SU-DHL-6 (cell line): Measurements from ENCODE around the gene BHMT.

Experiments
- CTCF ChIP-seq: fragments of 200-600 bp; sonication (generic); IDR thresholded peaks from one replicate; pipeline ENCODE4 v1.5.1; 2017; ENCODE audit warnings: antibody characterized with exemption, mild to moderate bottlenecking, low read length, moderate library complexity; ENCODE audit not compliant: insufficient read depth, poor library complexity, severe bottlenecking
- EZH2phosphoT487 ChIP-seq: fragments of 200-600 bp; sonication (generic), shearing (Covaris generic); conservative IDR thresholded peaks from 2 replicates; pipeline ENCODE4 v1.6.1; 2018; ENCODE audit warnings: mild to moderate bottlenecking, antibody characterized with exemption, low read length, moderate library complexity, mixed read lengths

- TF ChIP-seq EZH2phosphoT487 (no peak), CTCF (no peak)
Measured at GRCh38 chr5:79140553-79140952, 28.9 kb downstream of the BHMT start.
